Measurements from ENCODE around the gene CHST11. TPM values are rescaled to one million over a fixed set of nuclear protein-coding genes. Genes with fewer than 3 reads are reported as not detected.
A peak's percentile ranks its signal among the peaks of the same experiment; 100 is the strongest.

The CHST11 gene
- total and polyA plus RNA-seq, 10 donors: 5.2 to 65.1 (median 48.4) TPM

GRCh38 chr12:104488374-104488773 lies 31.6 kb downstream of the CHST11 start:
- Histone ChIP-seq H3K9me3 (no peaks in the 10 kb centered on the region), H3K36me3 (no peaks in the 10 kb centered on the region), H3K27me3 (replicated peaks in 1 of 7) (no peaks in the 10 kb centered on the region), H3K4me1 (peaks cover 34 to 100% (median 61%) of the 10 kb centered on the region in 6 donors), H3K4me3 (no peak overlapping the region), H3K27ac (no peak overlapping the region)
- intact Hi-C loops (cut with DNase I; ENCODE audit: low total_unique reads): no loop called here
- DNase-seq: no peak
- WGBS, 5 donors: 89 to 94% (median 92%) methylated on average over 13 of the region's 13 CpGs
- TF ChIP-seq CTCF (IDR thresholded peaks at IDR 0.05 in 8 of 11, conservative IDR thresholded peaks at IDR 0.05 in 3 of 11) (peak in 1 of 11 experiments; percentile 4), POLR2A (IDR thresholded peaks at IDR 0.05) (no peak)

- no peaks in the 10 kb centered on the region for H3K9me3 ChIP-seq
- peak overlapping the region in 3 of 8 donors; percentile 28 to 38 (median 32) for H3K27ac ChIP-seq
- H3K36me3 ChIP-seq: no peaks in the 10 kb centered on the region
- intact Hi-C loops (cut with DNase I; ENCODE audit: low total_unique reads): no loop called here
- H3K4me3 ChIP-seq: no peak overlapping the region
- no peak for TF ChIP-seq POLR2AphosphoS5 (IDR thresholded peaks at IDR 0.05)
- TF ChIP-seq CTCF (IDR thresholded peaks at IDR 0.05 in 8 of 11, conservative IDR thresholded peaks at IDR 0.05 in 3 of 11): no peak
- TF ChIP-seq POLR2A (IDR thresholded peaks at IDR 0.05): no peak
- DNase-seq: no peak
- no peaks in the 10 kb centered on the region for H3K27me3 ChIP-seq (replicated peaks in 1 of 7)
- 45 to 62% (median 55%) methylated on average over 4 of the region's 4 CpGs for WGBS, 5 donors
- H3K4me1 ChIP-seq: peaks cover 42 to 100% (median 67%) of the 10 kb centered on the region in 6 donors
Measured at GRCh38 chr12:104490186-104490585, 33.4 kb downstream of the CHST11 start.

GRCh38 chr12:104490850-104491249 lies 34.1 kb downstream of the CHST11 start:
- Histone ChIP-seq H3K9me3 (no peaks in the 10 kb centered on the region), H3K36me3 (no peaks in the 10 kb centered on the region), H3K4me1 (peaks cover 35 to 100% (median 67%) of the 10 kb centered on the region in 6 donors), H3K4me3 (no peak overlapping the region), H3K27me3 (replicated peaks in 1 of 7) (no peaks in the 10 kb centered on the region), H3K27ac (peak overlapping the region in 2 of 8 donors; percentile 28 to 38)
- WGBS, 5 donors: 40 to 65% (median 55%) methylated on average over 3 of the region's 3 CpGs
- no peak for TF ChIP-seq CTCF (IDR thresholded peaks at IDR 0.05 in 8 of 11, conservative IDR thresholded peaks at IDR 0.05 in 3 of 11)
- no peak for TF ChIP-seq POLR2A (IDR thresholded peaks at IDR 0.05)
- TF ChIP-seq POLR2AphosphoS5 (IDR thresholded peaks at IDR 0.05): no peak
- DNase-seq: no peak
- intact Hi-C loops (cut with DNase I; ENCODE audit: low total_unique reads): no loop called here

GRCh38 chr12:104493496-104493895 lies 36.7 kb downstream of the CHST11 start:
- WGBS, 5 donors: 84 to 96% (median 90%) methylated on average over 7 of the region's 7 CpGs
- Histone ChIP-seq H3K4me1 (peaks cover 26 to 100% (median 72%) of the 10 kb centered on the region in 6 donors), H3K27ac (peak overlapping the region in 6 of 8 donors; percentile 65 to 79 (median 75)), H3K27me3 (replicated peaks in 1 of 7) (no peaks in the 10 kb centered on the region), H3K4me3 (no peak overlapping the region), H3K36me3 (no peaks in the 10 kb centered on the region), H3K9me3 (no peaks in the 10 kb centered on the region)
- TF ChIP-seq POLR2A (IDR thresholded peaks at IDR 0.05) (no peak), POLR2AphosphoS5 (IDR thresholded peaks at IDR 0.05) (no peak), CTCF (IDR thresholded peaks at IDR 0.05 in 8 of 11, conservative IDR thresholded peaks at IDR 0.05 in 3 of 11) (no peak)
- DNase-seq: no peak
- intact Hi-C loops (cut with DNase I; ENCODE audit: low total_unique reads): no loop called here

Measured in spleen (tissue), 11 donors.